PC-3 (cell line): ENCODE measurements around the gene TIMP2.

Experiments used
- CTCF ChIP-seq: fragments of 300-600 bp; sonication (generic); conservative IDR thresholded peaks from 2 replicates; pipeline ENCODE4 v1.5.1; 2017; ENCODE audit warnings: antibody characterized with exemption, low read depth, mild to moderate bottlenecking, low read length
- EZH2 ChIP-seq: fragments of 300-600 bp; sonication (generic); IDR thresholded peaks from one replicate; pipeline ENCODE4 v1.6.1; 2017; ENCODE audit warnings: antibody characterized with exemption, mild to moderate bottlenecking, low read length; ENCODE audit not compliant: unreplicated experiment
- EZH2phosphoT487 ChIP-seq: fragments of 300-600 bp; sonication (generic); IDR thresholded peaks from 2 replicates; pipeline ENCODE4 v1.6.1; 2018; ENCODE audit warnings: mild to moderate bottlenecking, antibody characterized with exemption, low read length, borderline replicate concordance

DNA sequence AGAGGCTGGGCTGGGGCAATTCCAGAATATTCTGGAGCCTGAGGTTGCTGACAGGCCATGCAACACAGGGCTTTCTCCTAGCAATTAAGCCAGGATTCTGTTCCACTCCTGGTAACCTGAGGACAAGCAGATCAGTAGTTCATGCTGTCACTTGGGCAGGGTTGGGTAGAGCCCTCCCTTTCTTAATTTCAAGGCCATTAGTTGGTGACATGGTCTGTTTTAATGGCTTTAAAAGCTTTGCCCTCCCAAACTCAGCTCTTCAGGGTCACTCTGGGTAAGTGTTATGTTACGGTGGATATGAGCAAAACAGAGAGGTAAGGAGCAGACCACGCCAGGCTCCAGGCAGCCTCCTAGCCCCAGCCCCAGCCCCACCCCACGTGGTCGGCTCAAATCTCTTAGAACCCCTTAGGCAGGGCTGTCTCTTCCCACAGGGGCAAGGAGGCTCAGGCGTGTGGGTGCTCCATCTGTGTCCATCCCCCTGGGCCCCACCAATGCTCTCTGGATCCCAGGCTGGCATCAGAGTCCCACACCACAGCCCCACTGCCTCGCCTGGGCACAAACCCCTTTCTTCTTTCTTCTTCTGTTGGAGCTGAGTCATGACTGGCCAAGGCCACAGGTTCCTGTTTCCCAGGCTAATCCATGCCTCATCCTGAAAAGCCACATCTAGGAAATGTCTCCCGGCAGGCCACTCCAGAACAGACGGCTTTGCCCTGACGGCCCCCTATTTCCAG, 49.7 kb downstream of the TIMP2 start:
- TF ChIP-seq CTCF (no peak), EZH2 (no peak), EZH2phosphoT487 (no peak)
